Measurements from ENCODE around the gene PSMD13. TPM values are rescaled to one million over a fixed set of nuclear protein-coding genes. Genes with fewer than 3 reads are reported as not detected.

Gene PSMD13
- total RNA-seq, 1 donor from 2014 or later, result 78.5 TPM

- DNase-seq (ENCODE audit: low spot score), result no peak
These were observed 13.5 kb downstream of the PSMD13 start for GRCh38 chr11:250274-250673.

GRCh38 chr11:250740-251299 lies 14.0 kb downstream of the PSMD13 start:
- peak; percentile 50 for DNase-seq (ENCODE audit: low spot score)

- DNase-seq (ENCODE audit: low spot score), result no peak
These were observed 14.8 kb downstream of the PSMD13 start for GRCh38 chr11:251550-251949.

- no peak for DNase-seq (ENCODE audit: low spot score)
These were observed 15.9 kb downstream of the PSMD13 start for GRCh38 chr11:252666-253065.

- DNase-seq (ENCODE audit: low spot score), result no peak
These were observed 16.5 kb downstream of the PSMD13 start for GRCh38 chr11:253160-253885.

GRCh38 chr11:253886-254270 lies 17.1 kb downstream of the PSMD13 start:
- DNase-seq (ENCODE audit: low spot score), result no peak

GRCh38 chr11:255176-255575 lies 18.4 kb downstream of the PSMD13 start:
- no peak for DNase-seq (ENCODE audit: low spot score)

- no peak for DNase-seq (ENCODE audit: low spot score)
These were observed 19.0 kb downstream of the PSMD13 start for GRCh38 chr11:255816-256215.

GRCh38 chr11:256952-257737 lies 20.4 kb downstream of the PSMD13 start:
- no peak for DNase-seq (ENCODE audit: low spot score)

- no peak for DNase-seq (ENCODE audit: low spot score)
These were observed 21.2 kb downstream of the PSMD13 start for GRCh38 chr11:257766-258493.

GRCh38 chr11:259413-259812 lies 22.6 kb downstream of the PSMD13 start:
- no peak for DNase-seq (ENCODE audit: low spot score)

- DNase-seq (ENCODE audit: low spot score), result no peak
These were observed 24.8 kb downstream of the PSMD13 start for GRCh38 chr11:261624-262023.

- no peak for DNase-seq (ENCODE audit: low spot score)
These were observed 30.1 kb downstream of the PSMD13 start for GRCh38 chr11:266676-267439.

GRCh38 chr11:267491-267994 lies 30.8 kb downstream of the PSMD13 start:
- no peak for DNase-seq (ENCODE audit: low spot score)

- DNase-seq (ENCODE audit: low spot score), result peak; percentile 60
These were observed 32.0 kb downstream of the PSMD13 start for GRCh38 chr11:268716-269145.

GRCh38 chr11:269146-269890 lies 32.5 kb downstream of the PSMD13 start:
- DNase-seq (ENCODE audit: low spot score), result no peak

- DNase-seq (ENCODE audit: low spot score), result no peak
These were observed 33.9 kb downstream of the PSMD13 start for GRCh38 chr11:270451-271318.

- no peak for DNase-seq (ENCODE audit: low spot score)
These were observed 34.5 kb downstream of the PSMD13 start for GRCh38 chr11:271319-271715.

- no peak for DNase-seq (ENCODE audit: low spot score)
These were observed 35.6 kb downstream of the PSMD13 start for GRCh38 chr11:272195-272930.

Measured in mucosa of gallbladder (tissue), 1 donor.